NOMO-1 (cell line): ENCODE measurements around the gene NEO1.
"Not testable (repeated sequence)": the region's sequence is repeated elsewhere in the genome, so short reads cannot be mapped to it uniquely, and the experiment has no call there.

Source experiments
- DNase-seq, 2 experiments: peaks; one replicate each; lab custom pipeline; 2025; ENCODE audit not compliant: unreplicated experiment in 2 of 2; lab: John Stamatoyannopoulos, UW

The NEO1 gene

GRCh38 chr15:73139041-73139743 is 86.9 kb downstream of the NEO1 start:
- no peak for DNase-seq

- DNase-seq = no peak
These were observed 87.7 kb downstream of the NEO1 start for GRCh38 chr15:73139744-73140553.

- DNase-seq = peak in 1 of 2 experiments; percentile 9
These were observed 89.1 kb downstream of the NEO1 start for GRCh38 chr15:73141216-73141900.

GRCh38 chr15:73142802-73143762 is 90.8 kb downstream of the NEO1 start:
- DNase-seq = peak; percentile 9 to 54

- DNase-seq = no peak
These were observed 91.5 kb downstream of the NEO1 start for GRCh38 chr15:73143763-73144155.

GRCh38 chr15:73146419-73146818 is 94.2 kb downstream of the NEO1 start:
- DNase-seq = no peak

- no peak for DNase-seq
These were observed 98.6 kb downstream of the NEO1 start for GRCh38 chr15:73150831-73151230.

- DNase-seq = no peak
These were observed 100.8 kb downstream of the NEO1 start for GRCh38 chr15:73153024-73153423.

- no peak for DNase-seq
These were observed 101.2 kb downstream of the NEO1 start for GRCh38 chr15:73153447-73153846.

GRCh38 chr15:73156431-73157191 is 104.3 kb downstream of the NEO1 start:
- DNase-seq = no peak

- no peak for DNase-seq
These were observed 109.3 kb downstream of the NEO1 start for GRCh38 chr15:73161546-73161945.

- no peak for DNase-seq
These were observed 113.2 kb downstream of the NEO1 start for GRCh38 chr15:73165435-73165834.

- no peak for DNase-seq
These were observed 113.6 kb downstream of the NEO1 start for GRCh38 chr15:73165844-73166243.

GRCh38 chr15:73166711-73167110 is 114.4 kb downstream of the NEO1 start:
- not testable (repeated sequence) for DNase-seq

- no peak for DNase-seq
These were observed 116.2 kb downstream of the NEO1 start for GRCh38 chr15:73168487-73168886.

GRCh38 chr15:73171711-73172110 is 119.4 kb downstream of the NEO1 start:
- DNase-seq = no peak

- DNase-seq = no peak
These were observed 120.2 kb downstream of the NEO1 start for GRCh38 chr15:73172508-73172907.

GRCh38 chr15:73174171-73174570 is 121.9 kb downstream of the NEO1 start:
- DNase-seq = no peak

GRCh38 chr15:73175382-73175781 is 123.1 kb downstream of the NEO1 start:
- no peak for DNase-seq

- no peak for DNase-seq
These were observed 124.3 kb downstream of the NEO1 start for GRCh38 chr15:73176598-73176997.
